GM10847 (cell line): ENCODE results near the gene SUSD1.

Experiments used
- POLR2A ChIP-seq: IDR thresholded peaks from 2 replicates; pipeline ENCODE4 v1.6.1; 2011; ENCODE audit not compliant: insufficient read length; ENCODE audit errors: extremely low read depth

The SUSD1 gene

DNA sequence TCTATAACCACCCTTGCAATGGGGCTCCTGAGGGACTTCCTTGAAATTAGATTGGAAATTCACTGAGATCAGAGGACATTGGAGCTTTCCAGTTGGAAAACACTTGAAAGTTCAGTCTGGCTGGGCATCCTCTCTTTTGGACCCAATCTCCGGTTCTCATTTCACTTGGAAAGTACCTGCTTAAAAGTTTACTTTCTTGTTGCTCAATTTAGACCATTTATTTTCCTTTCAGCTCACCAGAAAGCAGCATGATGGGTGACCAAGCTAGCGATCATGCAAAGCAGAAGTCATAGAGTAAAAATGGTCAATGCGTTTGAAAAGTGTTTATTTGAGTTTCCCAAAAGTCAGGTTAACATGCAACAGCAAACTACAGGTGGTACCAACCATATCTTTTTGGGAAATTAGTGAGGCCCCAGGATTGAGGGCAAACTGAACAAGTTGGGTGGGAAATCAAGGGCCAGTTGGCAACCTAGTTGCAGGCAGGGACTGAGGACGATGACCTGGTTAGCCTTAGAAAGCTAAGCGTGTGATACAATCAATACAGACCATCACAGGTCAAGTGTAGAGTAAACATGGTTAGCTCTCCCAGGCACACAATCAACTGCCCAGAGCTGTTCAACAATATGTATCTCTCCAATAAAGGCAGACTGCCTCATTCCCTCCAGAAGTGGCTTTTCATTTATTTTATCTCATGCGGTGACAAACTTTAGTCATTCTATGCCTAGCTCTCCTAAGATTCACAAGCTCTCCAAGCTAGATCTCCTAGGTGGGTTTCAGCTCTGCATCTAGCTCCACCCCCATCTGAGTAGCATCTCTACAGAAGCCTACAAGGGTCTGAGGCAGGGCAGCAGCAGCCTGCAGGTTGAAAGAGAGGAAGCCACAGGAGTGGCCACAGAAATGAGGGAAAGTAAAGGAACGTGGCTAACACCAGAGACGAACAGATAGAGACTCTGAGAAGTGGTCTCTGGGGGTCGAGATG, 141.6 kb downstream of the SUSD1 start:
- no peak for TF ChIP-seq POLR2A

DNA sequence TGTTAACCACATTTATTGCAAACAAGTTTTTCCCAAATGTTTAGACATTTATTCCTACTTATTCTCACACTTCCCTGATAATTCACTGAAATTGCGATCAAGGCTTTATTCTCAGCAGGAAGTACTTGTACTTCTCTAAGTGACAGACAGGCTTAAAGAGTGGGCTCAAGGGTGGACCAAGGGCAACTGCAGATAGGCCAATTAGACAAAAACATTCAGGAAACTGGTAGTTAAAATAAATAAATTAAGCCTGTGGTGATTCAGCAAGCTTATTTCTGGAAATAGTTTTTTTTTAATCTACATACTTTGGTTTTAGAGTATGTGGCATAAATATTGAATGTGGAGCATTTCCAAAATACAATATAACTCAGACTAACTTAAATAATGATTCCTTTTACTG, 142.4 kb downstream of the SUSD1 start:
- no peak for TF ChIP-seq POLR2A

DNA sequence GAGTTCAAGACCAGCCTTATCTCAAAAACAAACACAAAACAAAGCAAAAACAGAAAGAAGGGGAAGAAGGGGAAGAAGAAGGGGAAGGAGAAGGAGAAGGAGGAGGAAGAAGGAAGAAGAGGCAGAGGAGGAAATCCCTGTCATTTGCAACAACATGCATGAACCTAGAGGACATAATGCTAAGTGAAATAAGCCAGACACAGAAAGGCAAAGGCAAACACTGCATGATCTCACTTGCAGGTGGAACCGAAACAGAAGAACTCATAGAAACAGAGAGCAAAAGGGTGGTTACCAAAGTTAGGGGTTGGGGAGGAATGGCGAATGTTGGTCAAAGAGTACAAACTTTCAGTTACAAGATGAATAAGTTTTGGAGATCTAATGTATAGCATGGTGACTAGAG, 143.1 kb downstream of the SUSD1 start:
- no peak for TF ChIP-seq POLR2A

DNA sequence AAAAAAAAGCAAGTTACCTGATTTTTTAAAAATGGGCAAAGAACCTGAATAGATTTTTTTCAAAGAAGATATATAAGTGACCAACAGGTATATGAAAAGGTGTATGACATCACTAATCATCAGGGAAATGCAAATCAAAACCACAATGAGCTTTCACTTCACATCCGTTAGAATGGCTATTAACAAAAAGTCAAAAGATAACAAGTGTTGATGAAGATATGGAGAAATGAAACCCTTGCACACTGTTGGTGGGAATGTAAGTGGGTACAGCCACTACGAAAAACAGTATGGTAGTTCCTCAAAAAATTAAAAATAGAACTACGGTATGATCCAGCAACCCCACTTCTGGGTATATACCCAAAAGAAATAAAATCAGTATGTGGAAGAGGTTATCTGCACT, 143.7 kb downstream of the SUSD1 start:
- no peak for TF ChIP-seq POLR2A

DNA sequence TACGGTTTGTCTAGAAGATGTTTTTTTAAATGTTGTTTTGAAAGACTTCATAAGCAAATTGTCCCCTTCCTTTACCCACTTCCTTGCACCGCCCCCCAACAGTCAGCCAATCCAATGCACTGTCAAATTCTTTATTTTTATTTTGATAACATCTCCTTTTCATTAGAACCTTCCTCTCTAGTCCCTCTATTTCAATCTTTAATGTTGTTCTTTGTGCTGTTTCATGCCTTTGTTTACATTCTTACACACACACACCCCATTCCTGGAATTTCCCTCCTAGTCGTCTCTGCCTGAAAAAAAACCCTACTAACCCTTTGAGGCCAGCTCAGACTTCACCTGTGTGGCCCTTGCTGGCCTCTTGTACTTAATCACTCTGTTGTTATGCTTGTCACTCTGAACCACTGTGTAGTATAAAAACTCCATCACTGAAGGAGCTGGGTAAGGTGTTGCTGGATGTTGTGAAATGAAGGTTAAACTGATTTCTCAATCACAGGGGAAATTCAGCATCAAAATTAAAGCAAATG, 145.1 kb downstream of the SUSD1 start:
- no peak for TF ChIP-seq POLR2A

DNA sequence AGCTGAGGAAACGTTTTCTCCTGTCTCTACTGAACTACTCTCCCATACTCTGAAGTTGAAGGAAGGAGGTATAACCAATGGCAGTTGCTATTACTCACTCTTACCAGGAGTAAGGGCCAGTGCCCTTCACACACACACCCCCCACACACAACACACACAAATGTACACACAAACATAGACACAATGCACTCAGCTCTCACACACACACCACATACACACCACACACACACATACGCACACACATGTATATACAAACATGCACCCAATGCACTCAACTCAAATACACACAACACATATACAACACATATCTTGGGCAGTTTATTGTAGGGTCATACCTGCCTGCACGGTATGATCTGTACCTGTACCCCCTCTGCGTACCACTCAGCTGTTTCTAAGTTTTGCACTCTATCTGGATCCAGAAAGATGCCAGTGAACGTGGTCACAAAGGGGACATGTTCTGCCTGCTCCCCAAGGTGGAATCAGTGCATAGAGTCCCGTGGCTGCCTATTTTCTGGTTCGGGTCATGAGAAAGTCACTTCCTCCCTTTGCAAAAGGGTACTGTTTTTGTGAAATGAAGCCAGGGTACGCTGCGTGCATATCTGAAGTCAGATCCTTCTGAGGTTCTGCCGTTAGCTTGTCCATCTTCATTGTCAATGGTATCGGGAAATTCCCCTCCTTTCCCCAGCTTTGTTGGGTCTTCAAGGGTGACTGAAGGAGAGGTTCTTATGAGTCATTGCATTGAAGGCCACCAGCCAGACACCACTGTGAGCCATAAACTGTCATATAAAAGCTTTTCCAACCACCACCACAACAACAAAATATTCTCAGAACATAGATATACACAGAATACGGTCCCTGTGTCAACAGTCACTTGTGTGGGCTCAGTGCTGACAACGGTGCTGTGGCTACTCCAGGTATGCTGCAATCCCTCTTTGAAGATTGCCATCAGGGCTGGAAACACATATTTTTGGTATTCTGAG, 146.6 kb downstream of the SUSD1 start:
- no peak for TF ChIP-seq POLR2A

DNA sequence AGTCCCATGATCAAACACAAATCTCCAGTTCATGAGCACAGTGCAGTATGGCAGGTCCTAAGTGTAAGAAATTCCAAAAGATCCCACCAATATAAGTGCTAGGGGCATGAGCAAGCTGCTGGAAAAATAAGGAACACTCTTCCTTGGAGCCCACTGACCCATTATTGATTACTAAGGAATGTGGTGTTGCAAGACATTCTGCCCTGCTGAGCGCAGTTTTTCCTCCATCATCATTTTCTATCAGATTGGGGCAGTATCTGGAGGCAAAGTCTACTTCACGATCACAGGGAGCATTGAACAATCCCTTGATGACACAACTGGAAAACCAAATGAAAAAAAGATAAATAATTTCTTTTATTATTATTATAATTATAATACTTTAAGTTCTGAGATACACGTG, 149.2 kb downstream of the SUSD1 start:
- no peak for TF ChIP-seq POLR2A

DNA sequence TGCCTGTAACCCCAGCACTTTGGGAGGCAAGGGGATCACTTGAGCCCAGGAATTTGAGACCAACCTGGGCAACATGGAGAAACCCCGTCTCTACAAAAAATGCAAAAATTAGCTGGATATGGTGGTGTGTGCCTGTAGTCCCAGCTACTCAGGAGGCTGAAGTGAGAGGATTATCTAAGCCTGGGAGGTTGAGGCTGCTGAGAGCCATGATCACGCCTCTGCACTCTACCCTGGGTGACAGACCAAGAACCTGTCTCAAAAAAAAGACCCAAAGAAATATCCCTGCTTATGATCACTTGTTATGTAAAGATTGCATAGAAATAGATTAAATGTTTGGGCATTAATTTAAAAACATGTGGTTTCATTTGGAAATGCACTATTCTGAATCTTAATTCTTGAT, 153.4 kb downstream of the SUSD1 start:
- no peak for TF ChIP-seq POLR2A

DNA sequence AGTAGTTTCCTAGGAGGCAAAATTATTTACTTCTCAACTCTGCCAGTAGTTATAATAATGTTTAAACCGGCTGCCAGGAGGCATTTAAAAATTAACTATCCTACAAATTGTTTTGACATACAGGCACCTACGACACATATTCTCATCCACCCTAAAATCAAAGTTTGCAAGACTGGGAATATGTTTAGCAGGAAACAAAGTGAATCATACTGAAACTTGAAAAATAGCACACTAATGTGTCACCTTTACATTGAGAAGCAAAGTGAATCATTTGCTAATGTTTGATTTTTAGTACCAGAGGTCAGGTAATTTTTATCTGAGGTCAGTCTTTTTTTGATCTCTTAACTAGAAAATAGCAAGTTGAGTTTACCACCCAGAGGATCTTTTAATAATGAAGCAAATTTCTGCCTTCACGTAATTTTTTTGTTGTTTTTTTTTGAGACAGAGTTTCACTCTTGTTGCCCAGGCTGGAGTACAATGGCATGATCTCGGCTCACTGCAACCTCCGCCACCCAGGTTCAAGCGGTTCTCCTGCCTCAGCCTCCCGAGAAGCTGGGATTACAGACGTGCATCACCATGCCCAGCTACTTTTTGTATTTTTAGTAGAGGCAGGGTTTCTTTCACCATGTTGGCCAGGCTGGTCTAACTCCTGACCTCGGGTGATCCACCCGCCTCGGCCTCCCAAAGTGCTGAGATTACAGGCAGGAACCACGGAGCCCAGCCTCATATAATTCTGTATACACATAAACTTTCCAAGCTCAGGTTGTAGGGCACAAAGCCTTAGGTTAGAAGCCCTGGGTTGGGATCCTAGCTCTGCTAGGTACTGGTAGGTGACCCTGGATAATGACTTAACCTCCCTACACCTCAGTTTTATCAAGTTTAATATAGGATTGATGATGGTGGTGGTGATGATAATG, 154.2 kb downstream of the SUSD1 start:
- no peak for TF ChIP-seq POLR2A

DNA sequence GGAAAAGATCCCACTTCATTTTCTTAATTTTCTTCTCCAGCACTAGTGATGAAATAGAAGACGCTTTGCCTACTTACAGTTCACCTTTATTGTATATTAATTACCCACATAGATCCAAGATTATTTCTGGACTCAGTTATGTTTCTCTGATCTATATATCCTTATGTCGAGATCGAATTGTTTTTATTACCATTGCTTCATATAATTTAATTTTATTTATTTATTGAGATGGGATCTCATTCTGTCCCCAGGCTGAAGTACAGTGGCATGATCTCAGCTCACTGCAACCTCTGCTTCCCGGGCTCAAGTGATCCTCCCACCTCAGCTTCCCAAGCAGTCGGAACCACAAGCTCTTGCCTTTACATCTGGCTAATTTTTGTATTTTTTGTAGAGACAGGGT, 157.2 kb downstream of the SUSD1 start:
- no peak for TF ChIP-seq POLR2A

DNA sequence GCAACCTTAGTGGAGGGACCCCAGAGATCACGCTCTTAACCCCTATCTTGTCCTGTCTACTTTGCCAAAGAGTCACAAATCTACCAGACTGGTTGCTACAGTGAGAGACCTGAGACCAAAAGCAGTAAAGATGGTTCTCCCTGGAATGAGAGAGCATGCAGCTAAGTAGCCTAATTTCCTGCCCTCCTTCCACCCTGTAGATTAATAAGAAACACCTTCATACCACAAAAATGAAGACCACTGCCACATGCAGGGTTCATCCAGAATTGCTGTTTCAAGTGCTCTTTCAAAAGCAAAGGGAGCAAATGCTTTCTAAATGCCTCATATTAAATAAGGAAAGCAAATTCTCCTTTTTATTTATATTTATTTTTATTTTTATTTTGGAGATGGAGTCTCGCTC, 159.4 kb downstream of the SUSD1 start:
- TF ChIP-seq POLR2A: no peak

DNA sequence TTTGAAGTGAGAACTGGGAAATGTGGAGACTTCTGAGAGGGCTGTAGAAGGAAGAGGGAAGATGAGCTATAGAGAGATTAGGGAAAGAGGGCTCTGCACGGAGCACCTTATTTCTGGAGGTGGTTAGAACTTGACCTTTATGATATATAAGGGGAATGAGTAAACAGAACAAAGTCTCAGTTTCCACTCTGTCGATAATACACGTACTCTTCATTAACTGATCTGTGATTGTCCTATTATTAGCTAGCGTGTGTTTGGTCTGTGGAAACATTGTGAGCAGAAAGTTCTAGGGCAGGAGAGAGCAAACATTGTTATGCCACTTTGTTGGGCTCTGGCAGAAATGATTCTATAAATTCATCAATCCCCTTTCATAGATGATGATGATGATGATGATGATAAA, 159.9 kb downstream of the SUSD1 start:
- no peak for TF ChIP-seq POLR2A

DNA sequence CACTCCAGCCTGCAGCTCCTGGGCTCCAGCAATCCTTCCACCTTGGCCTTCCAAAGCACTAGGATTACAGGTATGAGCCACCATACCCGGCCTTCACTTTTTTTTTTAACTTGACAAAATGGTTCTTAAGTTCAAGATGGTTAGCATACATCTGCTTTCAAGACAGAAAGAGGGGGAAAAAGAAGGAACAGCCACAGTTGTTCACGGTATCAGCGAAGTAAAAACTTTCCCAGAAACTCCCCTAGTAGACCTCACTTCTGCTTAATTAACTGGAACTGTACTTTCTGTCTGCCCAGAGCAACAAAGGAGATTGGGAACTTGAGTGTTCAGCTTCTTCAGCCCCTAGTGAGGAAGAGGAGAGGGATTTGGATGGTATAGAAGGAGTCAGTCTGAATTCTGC, 161.8 kb downstream of the SUSD1 start:
- no peak for TF ChIP-seq POLR2A
